ENCODE data around the gene KIF2C. TPM values are rescaled to one million over a fixed set of nuclear protein-coding genes. Genes with fewer than 3 reads are reported as not detected.
"Not testable (repeated sequence)": the region's sequence is repeated elsewhere in the genome, so short reads cannot be mapped to it uniquely, and the experiment has no call there.

KIF2C gene
- total RNA-seq, 1 donor from 2014 or later, result 56.5 TPM

- H3K4me3 Mint-ChIP-seq, result no peak overlapping the region
- H3K9me3 Mint-ChIP-seq, result no peaks in the 10 kb centered on the region
- no peaks in the 10 kb centered on the region for H3K27me3 Mint-ChIP-seq
- no peak for TF ChIP-seq CTCF (conservative IDR thresholded peaks at IDR 0.05)
- peaks cover 17% of the 10 kb centered on the region for H3K36me3 Mint-ChIP-seq
- H3K27ac Mint-ChIP-seq, result no peak overlapping the region
- H3K4me1 Mint-ChIP-seq (ENCODE audit: unreplicated experiment), result no peaks in the 10 kb centered on the region
- DNase-seq (ENCODE audit: extremely low spot score, unreplicated experiment), result no peak
Observed at GRCh38 chr1:44759077-44759476, 19.4 kb downstream of the KIF2C start.

- no peak for TF ChIP-seq CTCF (conservative IDR thresholded peaks at IDR 0.05)
Observed at GRCh38 chr1:44760876-44761275, 21.2 kb downstream of the KIF2C start.

GRCh38 chr1:44766421-44766820, 26.8 kb downstream of the KIF2C start:
- H3K4me1 Mint-ChIP-seq (ENCODE audit: unreplicated experiment); H3K4me3 Mint-ChIP-seq; DNase-seq (ENCODE audit: extremely low spot score, unreplicated experiment); H3K9me3 Mint-ChIP-seq; H3K27me3 Mint-ChIP-seq; H3K27ac Mint-ChIP-seq: not testable (repeated sequence)
- H3K36me3 Mint-ChIP-seq, result peaks cover 13% of the 10 kb centered on the region

More at GRCh38 chr1:44760876-44761275, 21.2 kb downstream of the KIF2C start:
- peaks cover 17% of the 10 kb centered on the region for H3K36me3 Mint-ChIP-seq
- DNase-seq (ENCODE audit: extremely low spot score, unreplicated experiment), result no peak
- no peak overlapping the region for H3K27ac Mint-ChIP-seq
- no peak overlapping the region for H3K4me3 Mint-ChIP-seq
- no peaks in the 10 kb centered on the region for H3K4me1 Mint-ChIP-seq (ENCODE audit: unreplicated experiment)
- H3K9me3 Mint-ChIP-seq, result no peaks in the 10 kb centered on the region
- no peaks in the 10 kb centered on the region for H3K27me3 Mint-ChIP-seq

GRCh38 chr1:44775078-44775929, 35.7 kb downstream of the KIF2C start, which contains the start of gene RPS8:
RPS8 (plus strand) TSS chr1:44775540; CDS start chr1:44775597, 57 bp downstream.
- no peak for TF ChIP-seq CTCF (conservative IDR thresholded peaks at IDR 0.05)
- Mint-ChIP-seq H3K27ac (peak within 1 kb of the TSS; percentile 99), H3K4me1 (ENCODE audit: unreplicated experiment) (peaks cover 31% of the 10 kb centered on the region), H3K4me3 (peak within 1 kb of the TSS; percentile 97), H3K9me3 (no peaks in the 10 kb centered on the region), H3K27me3 (no peaks in the 10 kb centered on the region), H3K36me3 (peaks cover 26% of the 10 kb centered on the region)
- peak; percentile 89 for DNase-seq (ENCODE audit: extremely low spot score, unreplicated experiment)

- DNase-seq (ENCODE audit: extremely low spot score, unreplicated experiment), result no peak
- H3K9me3 Mint-ChIP-seq, result no peaks in the 10 kb centered on the region
- H3K27ac Mint-ChIP-seq, result peak overlapping the region; percentile 99
- H3K27me3 Mint-ChIP-seq, result no peaks in the 10 kb centered on the region
- H3K36me3 Mint-ChIP-seq, result peaks cover 31% of the 10 kb centered on the region
- no peak for TF ChIP-seq CTCF (conservative IDR thresholded peaks at IDR 0.05)
- H3K4me1 Mint-ChIP-seq (ENCODE audit: unreplicated experiment), result peaks cover 31% of the 10 kb centered on the region
- peak overlapping the region; percentile 97 for H3K4me3 Mint-ChIP-seq
Observed at GRCh38 chr1:44775930-44776729, 36.5 kb downstream of the KIF2C start.

GRCh38 chr1:44776730-44777068, 37.1 kb downstream of the KIF2C start:
- peak overlapping the region; percentile 97 for H3K4me3 Mint-ChIP-seq
- H3K27ac Mint-ChIP-seq, result peak overlapping the region; percentile 99
- no peaks in the 10 kb centered on the region for H3K27me3 Mint-ChIP-seq
- no peaks in the 10 kb centered on the region for H3K9me3 Mint-ChIP-seq
- peaks cover 31% of the 10 kb centered on the region for H3K4me1 Mint-ChIP-seq (ENCODE audit: unreplicated experiment)
- H3K36me3 Mint-ChIP-seq, result peaks cover 34% of the 10 kb centered on the region
- no peak for DNase-seq (ENCODE audit: extremely low spot score, unreplicated experiment)
- TF ChIP-seq CTCF (conservative IDR thresholded peaks at IDR 0.05), result no peak
